ENCODE measurements around the gene LRRC38.

The LRRC38 gene

GRCh38 chr1:13516606-13517005 lies 2.8 kb upstream of the LRRC38 start:
- no peak for DNase-seq

- DNase-seq, result no peak
Measured at GRCh38 chr1:13514821-13515220, 1.0 kb upstream of the LRRC38 start.

- DNase-seq, result no peak
Measured at GRCh38 chr1:13513063-13513894, 524 bp downstream of the LRRC38 start.

- no peak for DNase-seq
Measured at GRCh38 chr1:13512472-13512871, 1.3 kb downstream of the LRRC38 start.

- DNase-seq, result no peak
Measured at GRCh38 chr1:13510499-13510898, 3.3 kb downstream of the LRRC38 start.

- no peak for DNase-seq
Measured at GRCh38 chr1:13507075-13507474, 6.7 kb downstream of the LRRC38 start.

GRCh38 chr1:13505020-13505419 lies 8.8 kb downstream of the LRRC38 start:
- no peak for DNase-seq

GRCh38 chr1:13500806-13501205 lies 13.0 kb downstream of the LRRC38 start:
- no peak for DNase-seq

- no peak for DNase-seq
Measured at GRCh38 chr1:13499422-13499821, 14.4 kb downstream of the LRRC38 start.

- DNase-seq, result no peak
Measured at GRCh38 chr1:13498553-13498952, 15.2 kb downstream of the LRRC38 start.

- DNase-seq, result no peak
Measured at GRCh38 chr1:13495186-13495585, 18.6 kb downstream of the LRRC38 start.

- no peak for DNase-seq
Measured at GRCh38 chr1:13494712-13495111, 19.1 kb downstream of the LRRC38 start.

- no peak for DNase-seq
Measured at GRCh38 chr1:13494025-13494424, 19.8 kb downstream of the LRRC38 start.

GRCh38 chr1:13492711-13493110 lies 21.1 kb downstream of the LRRC38 start:
- DNase-seq, result no peak

GRCh38 chr1:13487957-13488356 lies 25.8 kb downstream of the LRRC38 start:
- DNase-seq, result no peak

GRCh38 chr1:13487143-13487868 lies 26.5 kb downstream of the LRRC38 start:
- DNase-seq, result no peak

GRCh38 chr1:13483946-13484345 lies 29.9 kb downstream of the LRRC38 start:
- DNase-seq, result no peak

- DNase-seq, result no peak
Measured at GRCh38 chr1:13482600-13482999, 31.2 kb downstream of the LRRC38 start.

GRCh38 chr1:13479171-13479856 lies 34.5 kb downstream of the LRRC38 start:
- DNase-seq, result no peak

GRCh38 chr1:13478692-13479091 lies 35.1 kb downstream of the LRRC38 start:
- no peak for DNase-seq

GRCh38 chr1:13469343-13469742 lies 44.5 kb downstream of the LRRC38 start:
- no peak for DNase-seq

GRCh38 chr1:13465515-13465914 lies 48.3 kb downstream of the LRRC38 start:
- DNase-seq, result no peak

- no peak for DNase-seq
Measured at GRCh38 chr1:13462682-13463081, 51.1 kb downstream of the LRRC38 start.

GRCh38 chr1:13461977-13462376 lies 51.8 kb downstream of the LRRC38 start:
- no peak for DNase-seq

Data from inflammatory macrophage treated with lipopolysaccharide for 1 hour (primary cell).